A549 treated with RU486 at 1 μM for 4 hours (cell line): ENCODE data around the gene SMAD3. TPM values are rescaled to one million over a fixed set of nuclear protein-coding genes. Genes with fewer than 3 reads are reported as not detected.

Experiments used
- total RNA-seq: library from RNA; stranded (reverse); fragments of 200-300 nt; extraction: Qiagen RNA extraction; gene quantifications from 5 replicates; pipeline ENCODE4 v1.2.3, GENCODE V29; 2022; ENCODE audit warnings: low read depth

The SMAD3 gene
- 155 to 219 TPM (median 192 TPM) in 5 replicates for total RNA-seq

DNA sequence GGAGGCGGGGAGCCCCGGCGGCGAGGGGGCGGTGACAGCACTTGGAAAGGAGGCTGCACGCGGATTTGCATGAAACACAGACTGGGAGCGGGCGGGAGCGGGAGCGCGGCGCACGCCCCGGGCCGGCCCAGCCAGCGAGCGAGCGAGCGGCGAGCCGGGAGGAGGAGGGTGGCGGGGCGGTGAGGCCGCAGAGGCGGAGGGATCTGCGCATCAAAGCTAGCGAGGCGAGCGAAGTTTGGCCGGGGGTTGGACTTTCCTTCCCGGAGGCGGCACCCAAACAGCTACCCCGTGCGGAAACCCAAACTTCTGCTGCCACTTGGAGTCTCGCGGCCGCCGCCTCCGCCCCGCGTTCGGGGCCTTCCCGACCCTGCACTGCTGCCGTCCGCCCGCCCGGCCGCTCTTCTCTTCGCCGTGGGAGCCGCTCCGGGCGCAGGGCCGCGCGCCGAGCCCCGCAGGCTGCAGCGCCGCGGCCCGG, at the start of gene SMAD3:
Gene SMAD3 (plus strand): TSS at position 72 of the 475 bp plus-strand sequence. CDS start 553 bp downstream, outside the sequence.

Other genes with a start within 250 kb of the SMAD3 start
- 67.6 to 80.9 TPM (median 76.4 TPM) in 5 replicates for gene AAGAB, start 189.1 kb downstream of the SMAD3 start, total RNA-seq
- 1.4 to 3.5 TPM (median 1.5 TPM) in 5 replicates for gene IQCH, start 189.2 kb downstream of the SMAD3 start, total RNA-seq